Raji (cell line): ENCODE data around the gene ATXN2.

Experiments used
- POLR2A ChIP-seq: IDR thresholded peaks from 2 replicates; pipeline ENCODE4 v1.6.1; 2011; ENCODE audit warnings: low read depth, low read length, control low read depth; ENCODE audit not compliant: insufficient read depth

The ATXN2 gene, protein sequence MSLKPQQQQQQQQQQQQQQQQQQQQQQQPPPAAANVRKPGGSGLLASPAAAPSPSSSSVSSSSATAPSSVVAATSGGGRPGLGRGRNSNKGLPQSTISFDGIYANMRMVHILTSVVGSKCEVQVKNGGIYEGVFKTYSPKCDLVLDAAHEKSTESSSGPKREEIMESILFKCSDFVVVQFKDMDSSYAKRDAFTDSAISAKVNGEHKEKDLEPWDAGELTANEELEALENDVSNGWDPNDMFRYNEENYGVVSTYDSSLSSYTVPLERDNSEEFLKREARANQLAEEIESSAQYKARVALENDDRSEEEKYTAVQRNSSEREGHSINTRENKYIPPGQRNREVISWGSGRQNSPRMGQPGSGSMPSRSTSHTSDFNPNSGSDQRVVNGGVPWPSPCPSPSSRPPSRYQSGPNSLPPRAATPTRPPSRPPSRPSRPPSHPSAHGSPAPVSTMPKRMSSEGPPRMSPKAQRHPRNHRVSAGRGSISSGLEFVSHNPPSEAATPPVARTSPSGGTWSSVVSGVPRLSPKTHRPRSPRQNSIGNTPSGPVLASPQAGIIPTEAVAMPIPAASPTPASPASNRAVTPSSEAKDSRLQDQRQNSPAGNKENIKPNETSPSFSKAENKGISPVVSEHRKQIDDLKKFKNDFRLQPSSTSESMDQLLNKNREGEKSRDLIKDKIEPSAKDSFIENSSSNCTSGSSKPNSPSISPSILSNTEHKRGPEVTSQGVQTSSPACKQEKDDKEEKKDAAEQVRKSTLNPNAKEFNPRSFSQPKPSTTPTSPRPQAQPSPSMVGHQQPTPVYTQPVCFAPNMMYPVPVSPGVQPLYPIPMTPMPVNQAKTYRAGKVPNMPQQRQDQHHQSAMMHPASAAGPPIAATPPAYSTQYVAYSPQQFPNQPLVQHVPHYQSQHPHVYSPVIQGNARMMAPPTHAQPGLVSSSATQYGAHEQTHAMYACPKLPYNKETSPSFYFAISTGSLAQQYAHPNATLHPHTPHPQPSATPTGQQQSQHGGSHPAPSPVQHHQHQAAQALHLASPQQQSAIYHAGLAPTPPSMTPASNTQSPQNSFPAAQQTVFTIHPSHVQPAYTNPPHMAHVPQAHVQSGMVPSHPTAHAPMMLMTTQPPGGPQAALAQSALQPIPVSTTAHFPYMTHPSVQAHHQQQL

GRCh38 chr12:111598637-111599452 lies at the start of gene ATXN2:
TSS of gene ATXN2 (minus strand) at chr12:111599315. CDS start at chr12:111599034, 281 bp downstream.
- no peak for TF ChIP-seq POLR2A

GRCh38 chr12:111645433-111645832 lies 46.3 kb upstream of the ATXN2 start:
- no peak for TF ChIP-seq POLR2A

DNA sequence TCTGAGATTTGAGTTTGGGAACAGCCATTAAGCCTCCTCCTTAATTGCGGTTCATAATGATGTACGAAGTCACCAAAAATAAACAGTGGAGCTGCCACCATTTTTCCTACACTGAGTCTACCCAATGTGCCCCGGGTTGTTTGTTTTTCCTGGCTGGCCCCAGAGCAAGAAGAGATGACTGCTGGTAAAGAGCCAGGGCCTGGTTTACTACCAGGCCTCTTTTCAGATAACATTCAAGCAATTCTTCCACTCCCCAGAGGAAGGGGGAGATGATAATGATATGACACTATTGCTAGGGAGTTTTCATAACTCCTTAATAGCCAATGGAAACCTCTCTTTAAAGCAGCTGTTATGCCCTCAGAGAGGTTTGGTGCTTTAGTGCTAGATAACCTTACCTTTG lies 44.3 kb upstream of the ATXN2 start:
- no peak for TF ChIP-seq POLR2A

- no peak for TF ChIP-seq POLR2A
Observed at GRCh38 chr12:111642681-111643426, 43.7 kb upstream of the ATXN2 start.

GRCh38 chr12:111640506-111640905 lies 41.4 kb upstream of the ATXN2 start:
- no peak for TF ChIP-seq POLR2A

DNA sequence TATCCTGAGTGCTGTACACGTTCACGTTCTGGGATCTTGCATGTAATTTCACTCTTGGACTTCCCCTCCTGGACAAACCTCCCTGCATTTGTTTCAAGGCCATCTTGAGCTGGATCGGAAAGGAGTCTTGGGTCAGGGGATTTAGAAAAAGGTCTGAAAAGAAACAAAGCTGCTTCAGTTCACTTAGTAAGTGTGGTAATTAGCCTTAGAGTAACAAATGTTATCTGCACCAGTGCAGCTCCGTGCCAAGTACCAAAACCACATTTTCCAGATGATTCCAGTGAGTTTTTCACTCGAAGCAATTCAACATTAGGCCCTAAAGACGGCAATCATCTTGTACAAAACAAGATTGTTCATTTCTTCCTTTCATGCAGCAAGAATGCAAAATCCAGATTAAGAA lies 39.4 kb upstream of the ATXN2 start:
- TF ChIP-seq POLR2A = no peak

DNA sequence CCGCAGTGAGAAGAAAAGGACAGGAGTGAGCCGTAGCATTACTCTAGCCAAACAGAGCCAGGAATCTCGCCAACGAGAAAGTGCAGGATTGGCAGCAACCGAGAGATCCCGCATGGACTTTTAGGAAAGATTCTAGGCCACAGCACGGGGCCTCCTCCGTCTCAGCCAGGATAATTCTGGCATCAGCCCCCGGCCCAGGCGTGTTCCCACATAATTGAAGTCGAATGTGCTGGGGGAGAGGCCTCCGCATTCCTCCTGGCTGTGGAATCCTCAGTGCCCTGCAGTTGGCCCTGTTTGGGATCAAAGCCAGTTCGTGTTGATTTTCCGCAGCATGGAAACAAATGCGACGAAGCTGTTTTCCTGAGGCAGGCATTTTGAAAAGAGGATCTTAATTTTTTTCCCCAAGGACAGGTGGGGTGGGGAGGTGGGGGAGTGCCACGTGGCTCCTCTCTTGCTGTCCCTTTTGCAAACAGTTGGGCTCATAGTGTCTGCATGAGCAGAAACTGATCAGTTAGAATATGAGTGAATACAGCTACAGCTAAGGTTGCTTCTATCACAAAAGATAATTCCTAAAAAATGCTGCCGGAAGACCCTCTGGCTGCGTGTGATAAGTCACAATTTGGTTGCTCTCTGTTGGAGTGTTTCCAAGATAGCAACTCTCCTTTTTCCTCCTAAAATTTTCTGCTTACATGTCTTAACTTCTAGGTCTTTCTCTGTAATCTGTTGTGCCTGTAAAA lies 37.3 kb upstream of the ATXN2 start:
- no peak for TF ChIP-seq POLR2A

DNA sequence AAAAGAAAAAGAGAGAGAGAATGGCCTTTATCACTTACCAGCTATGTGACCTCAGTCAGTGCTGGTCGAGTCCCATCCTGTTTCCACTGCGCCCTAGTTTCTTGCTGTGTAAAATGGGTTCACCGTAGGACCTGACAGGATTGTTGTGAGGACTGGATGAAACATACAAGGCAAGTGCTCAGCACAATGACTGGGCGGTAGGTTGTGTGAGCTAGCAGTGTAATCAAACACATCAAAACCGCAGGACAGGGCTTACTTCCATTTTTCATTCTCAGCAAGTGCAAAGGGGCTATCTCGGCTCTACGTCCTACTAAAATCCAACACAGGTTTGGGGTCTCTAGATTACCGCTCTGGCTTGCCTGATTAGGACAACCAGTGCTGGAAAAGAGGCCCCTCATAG lies 36.4 kb upstream of the ATXN2 start:
- TF ChIP-seq POLR2A = no peak

DNA sequence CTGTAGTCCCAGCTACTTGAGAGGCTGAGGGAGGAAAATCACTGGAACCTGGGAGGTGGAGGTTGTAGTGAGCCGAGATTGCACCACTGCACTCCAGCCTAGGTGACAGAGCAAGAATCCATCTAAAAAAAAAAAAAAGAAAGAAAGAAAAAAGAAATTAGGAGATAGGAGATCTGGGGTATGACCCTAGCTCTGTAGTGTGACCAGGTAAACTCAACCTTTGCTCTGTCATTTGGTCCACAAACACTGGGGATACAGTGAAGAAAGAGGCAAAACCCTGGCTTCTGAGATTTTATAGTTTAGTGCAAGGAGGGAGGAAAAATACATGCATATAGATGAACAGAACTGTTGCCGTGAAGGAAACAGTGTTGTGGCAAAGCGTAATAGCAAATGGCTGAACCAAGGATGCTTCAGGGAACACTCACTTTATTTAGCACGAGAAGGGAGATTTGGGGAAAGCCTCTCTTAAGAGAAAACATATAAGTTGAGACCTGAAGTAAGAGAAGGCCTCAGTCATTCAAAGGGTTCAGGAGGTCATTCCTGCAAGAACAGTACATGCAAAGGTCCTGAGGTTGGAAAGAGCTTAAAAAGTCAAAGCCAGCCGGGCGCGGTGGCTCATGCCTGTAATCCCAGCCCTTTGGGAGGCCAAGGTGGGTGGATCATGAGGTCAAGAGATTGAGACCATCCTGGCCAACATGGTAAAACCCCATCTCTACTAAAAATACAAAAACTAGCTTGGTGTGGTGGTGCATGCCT lies 29.6 kb upstream of the ATXN2 start:
- no peak for TF ChIP-seq POLR2A

- no peak for TF ChIP-seq POLR2A
Observed at GRCh38 chr12:111626230-111626629, 27.1 kb upstream of the ATXN2 start.

DNA sequence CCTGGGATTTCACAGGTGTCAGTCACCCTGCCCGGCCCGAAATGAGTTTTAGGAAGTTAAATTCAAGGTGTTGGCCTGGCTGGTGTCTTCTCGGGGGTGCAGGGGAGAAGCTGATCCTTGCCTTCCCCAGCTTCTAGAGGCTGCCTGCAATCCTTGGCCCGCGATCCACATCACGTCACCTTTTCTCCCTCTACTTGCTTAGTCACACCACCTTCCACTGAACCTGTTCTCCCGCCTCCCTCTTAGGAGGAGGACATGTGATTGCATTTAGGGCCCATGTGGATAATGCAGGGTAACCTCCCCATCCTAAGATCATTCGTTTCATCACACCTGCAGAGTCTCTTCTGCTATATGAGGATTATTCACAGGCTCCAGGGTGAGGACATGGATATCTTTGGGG lies 25.4 kb upstream of the ATXN2 start:
- TF ChIP-seq POLR2A = no peak

- TF ChIP-seq POLR2A = no peak
Observed at GRCh38 chr12:111616177-111616623, 17.1 kb upstream of the ATXN2 start.
